GM19452 (cell line): Measurements from ENCODE around the gene NR2F1-AS1.

ENCODE experiments used
- ATAC-seq: cut with Tn5 transposase; IDR thresholded peaks from one replicate; pipeline ENCODE4 v1.9.1; 2021; ENCODE audit not compliant: unreplicated experiment

Gene NR2F1-AS1

GRCh38 chr5:93603793-93604643 is 23.0 kb upstream of the NR2F1-AS1 start:
- ATAC-seq, result no peak

- no peak for ATAC-seq
Measured at GRCh38 chr5:93603078-93603792, 22.2 kb upstream of the NR2F1-AS1 start.

GRCh38 chr5:93602241-93603077 is 21.4 kb upstream of the NR2F1-AS1 start:
- no peak for ATAC-seq

GRCh38 chr5:93601802-93602155 is 20.8 kb upstream of the NR2F1-AS1 start:
- ATAC-seq, result no peak

- no peak for ATAC-seq
Measured at GRCh38 chr5:93601071-93601801, 20.2 kb upstream of the NR2F1-AS1 start.

GRCh38 chr5:93600409-93601070 is 19.5 kb upstream of the NR2F1-AS1 start:
- ATAC-seq, result no peak

GRCh38 chr5:93599399-93600120 is 18.5 kb upstream of the NR2F1-AS1 start:
- ATAC-seq, result no peak

- no peak for ATAC-seq
Measured at GRCh38 chr5:93599001-93599379, 18.0 kb upstream of the NR2F1-AS1 start.

- no peak for ATAC-seq
Measured at GRCh38 chr5:93598091-93599000, 17.3 kb upstream of the NR2F1-AS1 start.

GRCh38 chr5:93596676-93597490 is 15.9 kb upstream of the NR2F1-AS1 start:
- ATAC-seq, result no peak

- no peak for ATAC-seq
Measured at GRCh38 chr5:93596310-93596675, 15.3 kb upstream of the NR2F1-AS1 start.

- no peak for ATAC-seq
Measured at GRCh38 chr5:93595420-93596147, 14.6 kb upstream of the NR2F1-AS1 start.

- no peak for ATAC-seq
Measured at GRCh38 chr5:93594591-93595419, 13.8 kb upstream of the NR2F1-AS1 start.

- no peak for ATAC-seq
Measured at GRCh38 chr5:93593476-93594131, 12.6 kb upstream of the NR2F1-AS1 start.

GRCh38 chr5:93592883-93593282 is 11.9 kb upstream of the NR2F1-AS1 start:
- no peak for ATAC-seq
